ENCODE measurements around the gene GLIPR1L2. TPM values are rescaled to one million over a fixed set of nuclear protein-coding genes. Genes with fewer than 3 reads are reported as not detected.

GLIPR1L2 gene
- total RNA-seq, 1 experiment from 2014 or later = 0.35 TPM

GRCh38 chr12:75341873-75342272 lies 49.0 kb upstream of the GLIPR1L2 start:
- Histone ChIP-seq H3K18ac (ENCODE audit: insufficient read length, low read depth, low read length) (no peak overlapping the region), H2BK12ac (ENCODE audit: insufficient read length, low read depth, low read length) (no peak overlapping the region), H4K91ac (ENCODE audit: insufficient read length, low read depth, low read length) (no peak overlapping the region), H3K27ac (ENCODE audit: insufficient read length, low read depth, low read length) (no peak overlapping the region), H3K9me3 (ENCODE audit: control insufficient read depth, low read depth, low read length) (no peaks in the 10 kb centered on the region), H3K79me1 (ENCODE audit: insufficient read depth, low read depth, low read length, poor library complexity, severe bottlenecking) (no peaks in the 10 kb centered on the region), H3K23me2 (ENCODE audit: insufficient read length, low read depth, low read length, poor library complexity, severe bottlenecking) (no peaks in the 10 kb centered on the region), H2BK120ac (ENCODE audit: low read depth, low read length, poor library complexity, severe bottlenecking) (no peak overlapping the region), H3K27me3 (ENCODE audit: insufficient read depth, low read length) (no peaks in the 10 kb centered on the region), H3K9ac (ENCODE audit: extremely low read depth, insufficient read length, low read length) (no peak overlapping the region), H2BK15ac (ENCODE audit: low read depth, low read length) (no peak overlapping the region), H4K5ac (ENCODE audit: insufficient read length, low read depth, low read length) (no peak overlapping the region), H3K14ac (ENCODE audit: insufficient read depth, low read length) (no peak overlapping the region), H2BK5ac (ENCODE audit: insufficient read length, low read length) (no peak overlapping the region), H4K8ac (replicated peaks; ENCODE audit: insufficient read length, low read depth, low read length) (no peak overlapping the region), H2AK5ac (ENCODE audit: insufficient read length, low read length) (no peak overlapping the region), H4K20me1 (ENCODE audit: control insufficient read depth, insufficient read depth, insufficient read length) (no peaks in the 10 kb centered on the region), H3K4me1 (ENCODE audit: insufficient read depth, low read length) (no peaks in the 10 kb centered on the region), H3T11ph (ENCODE audit: low read length) (no peak overlapping the region), H3K4ac (ENCODE audit: low read depth, low read length) (no peak overlapping the region), H3K56ac (ENCODE audit: insufficient read length, low read depth, low read length) (no peak overlapping the region), H2AFZ (ENCODE audit: low read length) (no peak overlapping the region), H3K79me2 (ENCODE audit: insufficient read depth, low read length) (no peaks in the 10 kb centered on the region), H2BK20ac (ENCODE audit: low read depth, low read length, poor library complexity, severe bottlenecking) (no peak overlapping the region), H3K4me2 (ENCODE audit: insufficient read depth, insufficient read length, low read length) (no peak overlapping the region), H3K23ac (ENCODE audit: insufficient read length, low read depth, low read length) (no peak overlapping the region)
- H3K4me3 Mint-ChIP-seq = no peak overlapping the region
- no peaks in the 10 kb centered on the region for H3K4me1 Mint-ChIP-seq
- H3K9me3 Mint-ChIP-seq = no peaks in the 10 kb centered on the region; a peak in 1 of 5 replicates
- H3K36me3 Mint-ChIP-seq (ENCODE audit: insufficient read depth in 1 of 3, low read depth in 3 of 3) = peaks cover 0 to 2% (median 0%) of the 10 kb centered on the region in 3 experiments; a peak in 2 of 7 replicates
- WGBS (ENCODE audit: extremely low coverage, insufficient read length, low lambda C conversion rate) = no CpG with 5 or more reads among the region's 5 CpGs
- no peak for DNase-seq
- H3K27ac Mint-ChIP-seq = no peak overlapping the region; a peak in 1 of 7 replicates
- no peak for TF ChIP-seq CTCF (conservative IDR thresholded peaks at IDR 0.05)
- no peaks in the 10 kb centered on the region for H3K27me3 Mint-ChIP-seq (ENCODE audit: low read depth)

Measured in H9 (cell line).